Transverse colon (tissue), 4 donors: ENCODE data around the gene ARL4A. TPM values are rescaled to one million over a fixed set of nuclear protein-coding genes. Genes with fewer than 3 reads are reported as not detected.

Source experiments
- DNase-seq: peaks from one replicate; pipeline ENCODE4 v3.0.0-alpha.2; 2019
- H3K27ac ChIP-seq, 4 donors: fragments of 200-600 bp; sonication (generic); 2 replicates each; pipeline ENCODE4 v1.5.1; 2016 to 2018; ENCODE audit warnings: inconsistent platforms in 4 of 4
- H3K27me3 ChIP-seq: fragments of 200-600 bp; sonication (generic); 2 replicates; pipeline ENCODE4 v1.5.1; 2017; ENCODE audit warnings: inconsistent platforms
- H3K36me3 ChIP-seq, 4 donors: fragments of 200-600 bp; sonication (generic); 2 replicates each; pipeline ENCODE4 v1.5.1; 2017 to 2019; ENCODE audit warnings: inconsistent platforms in 4 of 4
- H3K4me1 ChIP-seq, 4 donors: fragments of 200-600 bp; sonication (generic); 2 replicates each; pipeline ENCODE4 v1.5.1; 2017 to 2020; ENCODE audit warnings: inconsistent platforms in 4 of 4
- H3K4me3 ChIP-seq, 4 donors: fragments of 200-600 bp; sonication (generic); 1 replicate in 1 of 4; 2 replicates in 3 of 4; pipeline versions ENCODE4 v1.5.1 to v1.6.1; 2017 to 2019; ENCODE audit warnings: inconsistent platforms in 4 of 4
- H3K9me3 ChIP-seq, 2 donors: fragments of 200-600 bp; sonication (generic); 2 replicates each; pipeline ENCODE4 v1.5.1; 2017 to 2019; ENCODE audit warnings: inconsistent platforms in 2 of 2
- EP300 ChIP-seq: sonication (generic); formaldehyde crosslinking; IDR thresholded peaks from one replicate; pipeline ENCODE4 v1.6.1; 2017; ENCODE audit warnings: antibody characterized with exemption, low read depth
- POLR2A ChIP-seq: fragments of 450-650 bp; IDR thresholded peaks from one replicate; pipeline ENCODE4 v1.6.1; 2016; ENCODE audit warnings: antibody characterized with exemption, mild to moderate bottlenecking, moderate library complexity
- POLR2AphosphoS5 ChIP-seq, 3 donors: sonication (generic); formaldehyde crosslinking; IDR thresholded peaks; one replicate each; pipeline ENCODE4 v1.6.1; 2016; ENCODE audit warnings: antibody characterized with exemption in 3 of 3
- WGBS, 2 donors: methylation state at CpG; one replicate each; pipeline ENCODE4 v1.1.5; 2018; ENCODE audit warnings: low coverage in 1 of 2; 5-methylcytosine and 5-hydroxymethylcytosine counted together
- in situ Hi-C, 4 donors: fragments of 200-750 bp; cut with MboI; loops; one replicate each; pipeline versions ENCODE4 v1.15.0 to v1.15.1; 2017; ENCODE audit warnings: low sequenced_read_pairs in 3 of 4, low pct_ligation_motif_present in 1 of 4, low pct_unique_long_range_greater_than_20kb in 1 of 4
- intact Hi-C: fragments of 100-400 bp; cut with DNase I; formaldehyde crosslinking; loops from one replicate; pipeline ENCODE4 v1.15.1; 2023; ENCODE audit warnings: low total_unique reads
- total RNA-seq, 4 donors: library from RNA; depleted of rRNA; stranded (reverse); fragments of >200 nt; gene quantifications; one replicate each; pipeline ENCODE4 v1.1.0, GENCODE V29; 2016
- TF ChIP-seq, protein P1 (sequence below), 5 experiments: fragments of 200-600 bp in 3 of 5; fragments of 450-650 bp in 2 of 5; sonication (generic) in 3 of 5; IDR thresholded peaks; 1 replicate in 2 of 5; 2 replicates in 3 of 5; pipeline ENCODE4 v1.5.1; 2016 to 2017; ENCODE audit warnings: antibody characterized with exemption in 5 of 5, inconsistent platforms in 3 of 5, mild to moderate bottlenecking in 2 of 5, moderate library complexity in 1 of 5

The ARL4A gene
- total RNA-seq, 4 donors from 2014 or later = 10.5 to 135 (median 74.9) TPM

DNA sequence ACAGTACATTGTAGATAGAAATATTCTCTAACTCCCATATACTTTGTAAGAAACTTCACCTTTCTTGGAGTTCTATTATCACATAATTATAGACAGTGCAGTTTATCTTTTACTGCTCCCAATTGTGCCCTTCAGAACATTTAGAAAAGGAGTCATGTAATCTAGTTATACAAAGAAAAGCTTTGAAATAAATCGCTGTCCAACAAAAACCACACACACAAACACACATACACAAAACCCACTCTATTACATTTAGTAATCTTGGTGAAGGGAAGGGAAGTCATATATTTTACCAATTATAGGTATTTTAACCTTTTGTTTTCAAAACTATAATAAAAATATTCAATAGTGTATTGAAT, 26.9 kb downstream of the ARL4A start:
- no peak for TF ChIP-seq POLR2A
- WGBS, 2 donors = 51 to 55% methylated on average over 1 of the region's 1 CpG
- intact Hi-C loops = no loop called here
- Histone ChIP-seq H3K27me3 (no peaks in the 10 kb centered on the region), H3K9me3 (no peaks in the 10 kb centered on the region), H3K4me1 (peaks cover 14 to 76% (median 40%) of the 10 kb centered on the region in 4 donors), H3K4me3 (no peak overlapping the region), H3K36me3 (no peaks in the 10 kb centered on the region), H3K27ac (peak overlapping the region; percentile 81 to 91 (median 88))
- DNase-seq = no peak
- in situ Hi-C loops = no loop called here

DNA sequence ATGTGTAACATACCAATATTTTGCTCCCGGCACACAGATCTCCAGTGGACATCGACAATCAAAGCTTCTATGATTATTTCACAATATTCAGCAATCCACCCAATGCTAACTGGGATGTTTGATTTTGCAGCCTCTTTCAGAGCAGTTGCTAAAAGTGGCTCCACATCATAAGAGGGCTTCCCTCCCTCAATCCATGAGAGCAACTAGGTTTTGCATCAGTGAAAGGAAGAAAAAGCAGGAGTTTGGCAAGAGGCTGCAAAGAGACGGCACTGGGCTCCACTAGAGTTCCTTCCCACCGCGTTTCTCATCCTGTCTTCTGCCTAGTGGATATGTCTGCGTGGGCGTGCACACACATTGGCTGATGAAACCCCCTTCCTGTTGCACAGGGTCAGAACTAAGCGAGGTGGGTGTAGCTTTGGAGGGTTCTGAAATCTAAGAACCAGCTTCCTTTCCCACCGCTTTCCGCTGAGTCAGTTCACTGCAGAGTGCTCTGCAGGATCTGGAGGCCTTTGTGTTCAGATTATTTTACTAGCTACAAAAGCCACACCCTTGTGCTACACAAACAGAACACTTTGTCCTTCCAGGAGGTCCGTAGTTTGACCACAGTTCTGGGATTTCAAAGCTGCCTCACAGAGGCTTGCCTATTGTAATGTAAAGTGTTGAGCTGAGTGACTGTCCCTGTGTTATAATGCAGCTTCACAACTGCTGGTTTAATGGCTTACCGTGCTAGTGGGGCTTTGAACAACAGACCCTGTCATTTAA, 28.1 kb downstream of the ARL4A start:
- peak; percentile 83 for DNase-seq
- H3K27ac ChIP-seq = peak overlapping the region; percentile 81 to 91 (median 88)
- peak overlapping the region in 3 of 4 donors; percentile 12 to 37 (median 25) for H3K4me3 ChIP-seq
- 32 to 33% methylated on average over 3 to 12 of the region's 12 CpGs for WGBS, 2 donors
- no peaks in the 10 kb centered on the region for H3K9me3 ChIP-seq
- H3K4me1 ChIP-seq = peaks cover 16 to 70% (median 34%) of the 10 kb centered on the region in 4 donors
- intact Hi-C loops = no loop called here
- H3K27me3 ChIP-seq = no peaks in the 10 kb centered on the region
- in situ Hi-C loops = no loop called here
- TF ChIP-seq POLR2A (peak; percentile 90), POLR2AphosphoS5 (IDR thresholded peaks at IDR 0.05) (peak; percentile 65 to 95 (median 92)), EP300 (peak; percentile 93)
- TF ChIP-seq, protein P1, sequence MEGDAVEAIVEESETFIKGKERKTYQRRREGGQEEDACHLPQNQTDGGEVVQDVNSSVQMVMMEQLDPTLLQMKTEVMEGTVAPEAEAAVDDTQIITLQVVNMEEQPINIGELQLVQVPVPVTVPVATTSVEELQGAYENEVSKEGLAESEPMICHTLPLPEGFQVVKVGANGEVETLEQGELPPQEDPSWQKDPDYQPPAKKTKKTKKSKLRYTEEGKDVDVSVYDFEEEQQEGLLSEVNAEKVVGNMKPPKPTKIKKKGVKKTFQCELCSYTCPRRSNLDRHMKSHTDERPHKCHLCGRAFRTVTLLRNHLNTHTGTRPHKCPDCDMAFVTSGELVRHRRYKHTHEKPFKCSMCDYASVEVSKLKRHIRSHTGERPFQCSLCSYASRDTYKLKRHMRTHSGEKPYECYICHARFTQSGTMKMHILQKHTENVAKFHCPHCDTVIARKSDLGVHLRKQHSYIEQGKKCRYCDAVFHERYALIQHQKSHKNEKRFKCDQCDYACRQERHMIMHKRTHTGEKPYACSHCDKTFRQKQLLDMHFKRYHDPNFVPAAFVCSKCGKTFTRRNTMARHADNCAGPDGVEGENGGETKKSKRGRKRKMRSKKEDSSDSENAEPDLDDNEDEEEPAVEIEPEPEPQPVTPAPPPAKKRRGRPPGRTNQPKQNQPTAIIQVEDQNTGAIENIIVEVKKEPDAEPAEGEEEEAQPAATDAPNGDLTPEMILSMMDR (IDR thresholded peaks at IDR 0.05) = no peak
- H3K36me3 ChIP-seq = no peaks in the 10 kb centered on the region

DNA sequence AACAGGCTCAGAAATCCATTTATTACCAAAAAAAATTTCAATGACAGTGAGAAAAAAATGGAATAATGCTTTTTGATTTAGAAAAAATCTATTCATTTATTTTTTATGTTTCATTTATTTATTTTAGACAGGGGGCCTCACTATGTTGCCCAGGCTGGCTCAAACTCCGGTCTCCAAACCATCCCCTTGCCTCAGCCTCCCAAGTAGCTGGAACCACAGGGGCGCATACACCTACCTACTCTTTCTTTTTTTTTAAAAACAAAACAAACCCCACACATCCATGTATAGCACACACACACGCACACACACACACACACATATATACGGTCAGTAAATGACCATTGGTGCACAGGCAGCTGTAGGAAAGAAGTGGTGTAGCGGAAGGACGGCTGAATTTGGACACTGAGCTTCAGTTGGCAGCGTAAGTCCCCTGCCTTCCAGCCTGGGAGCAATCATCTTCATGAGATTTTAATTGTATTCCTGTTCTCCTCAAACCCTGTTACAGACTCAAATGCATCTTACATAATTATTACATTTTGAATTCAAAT, 28.8 kb downstream of the ARL4A start:
- in situ Hi-C loops (no loop called here), intact Hi-C loops (no loop called here)
- Histone ChIP-seq H3K9me3 (no peaks in the 10 kb centered on the region), H3K36me3 (no peaks in the 10 kb centered on the region), H3K27me3 (no peaks in the 10 kb centered on the region), H3K4me1 (peaks cover 16 to 64% (median 33%) of the 10 kb centered on the region in 4 donors), H3K4me3 (no peak overlapping the region), H3K27ac (peak overlapping the region; percentile 81 to 91 (median 88))
- 76 to 83% methylated on average over 2 to 7 of the region's 7 CpGs for WGBS, 2 donors
- DNase-seq = no peak
- TF ChIP-seq POLR2A (no peak), POLR2AphosphoS5 (IDR thresholded peaks at IDR 0.05) (no peak), EP300 (no peak)
- TF ChIP-seq, protein P1 (IDR thresholded peaks at IDR 0.05) = no peak

DNA sequence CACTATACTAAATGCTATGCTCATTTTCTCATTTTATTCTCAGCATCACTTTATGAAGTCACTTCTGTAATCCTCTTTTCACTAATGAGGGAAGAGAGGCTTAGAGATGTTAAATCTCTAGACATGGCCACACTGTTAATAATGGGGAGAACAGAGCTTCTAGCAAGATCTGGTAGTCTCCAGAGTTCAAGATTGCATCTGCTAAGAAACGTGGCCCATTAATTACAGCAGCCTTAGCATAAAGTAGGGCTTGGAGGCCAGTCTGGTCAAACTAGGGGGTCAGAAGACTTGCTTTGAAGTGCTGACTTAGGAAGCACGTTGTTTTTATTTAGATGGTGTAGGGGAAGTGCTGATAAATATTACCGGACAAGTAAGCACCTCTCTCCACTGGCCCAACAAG, 29.3 kb downstream of the ARL4A start:
- peaks cover 16 to 62% (median 32%) of the 10 kb centered on the region in 4 donors for H3K4me1 ChIP-seq
- H3K9me3 ChIP-seq = no peaks in the 10 kb centered on the region
- TF ChIP-seq POLR2A = no peak
- TF ChIP-seq EP300 = no peak
- TF ChIP-seq POLR2AphosphoS5 (IDR thresholded peaks at IDR 0.05) = no peak
- TF ChIP-seq, protein P1 (IDR thresholded peaks at IDR 0.05) = no peak
- no peak overlapping the region for H3K4me3 ChIP-seq
- in situ Hi-C loops = no loop called here
- intact Hi-C loops = no loop called here
- DNase-seq = no peak
- no peaks in the 10 kb centered on the region for H3K27me3 ChIP-seq
- 84 to 100% methylated on average over 1 to 3 of the region's 3 CpGs for WGBS, 2 donors
- H3K36me3 ChIP-seq = no peaks in the 10 kb centered on the region
- peak overlapping the region; percentile 81 to 91 (median 88) for H3K27ac ChIP-seq
